T-helper 2 cell treated with Interferon-gamma antibody and Interleukin-4, amounts not matched to agents 100 ng/mL and 5 ng/mL, for 36 hours (primary cell): Measurements from ENCODE around the gene EDA2R. TPM values are rescaled to one million over a fixed set of nuclear protein-coding genes. Genes with fewer than 3 reads are reported as not detected.

Experiments used
- intact Hi-C: fragments of 100-400 bp; cut with micrococcal nuclease; formaldehyde crosslinking; loops from one replicate; pipeline ENCODE4 v1.15.1; 2023
- total RNA-seq: library from RNA; stranded (reverse); gene quantifications from 2 replicates; pipeline ENCODE4 v1.2.3, GENCODE V29; 2022

The EDA2R gene
- total RNA-seq: 4.0 and 4.2 TPM in 2 replicates

- intact Hi-C loops: no loop called here
These were observed at the start of gene EDA2R for GRCh38 chrX:66638591-66639500. Gene EDA2R (minus strand): TSS chrX:66639078. CDS start chrX:66616020, 23,058 bp downstream.

GRCh38 chrX:66684196-66684595 is 45.3 kb upstream of the EDA2R start:
- intact Hi-C loops: no loop called here

- intact Hi-C loops: no loop called here
These were observed 41.6 kb upstream of the EDA2R start for GRCh38 chrX:66680451-66680850.

GRCh38 chrX:66677430-66677829 is 38.6 kb upstream of the EDA2R start:
- intact Hi-C loops: no loop called here

- intact Hi-C loops: no loop called here
These were observed 38.1 kb upstream of the EDA2R start for GRCh38 chrX:66676990-66677389.

- intact Hi-C loops: no loop called here
These were observed 37.5 kb upstream of the EDA2R start for GRCh38 chrX:66676413-66676812.

- intact Hi-C loops: no loop called here
These were observed 36.7 kb upstream of the EDA2R start for GRCh38 chrX:66675541-66675940.

GRCh38 chrX:66674506-66674905 is 35.6 kb upstream of the EDA2R start:
- intact Hi-C loops: no loop called here

- intact Hi-C loops: no loop called here
These were observed 33.2 kb upstream of the EDA2R start for GRCh38 chrX:66672106-66672505.

GRCh38 chrX:66654411-66654810 is 15.5 kb upstream of the EDA2R start:
- intact Hi-C loops: no loop called here

GRCh38 chrX:66635360-66635759 is 3.5 kb downstream of the EDA2R start:
- intact Hi-C loops: no loop called here

GRCh38 chrX:66634272-66634671 is 4.6 kb downstream of the EDA2R start:
- intact Hi-C loops: no loop called here

- intact Hi-C loops: no loop called here
These were observed 5.3 kb downstream of the EDA2R start for GRCh38 chrX:66633541-66633940.

- intact Hi-C loops: no loop called here
These were observed 5.9 kb downstream of the EDA2R start for GRCh38 chrX:66632981-66633380.

GRCh38 chrX:66632473-66632872 is 6.4 kb downstream of the EDA2R start:
- intact Hi-C loops: no loop called here

- intact Hi-C loops: no loop called here
These were observed 13.4 kb downstream of the EDA2R start for GRCh38 chrX:66625525-66625924.

- intact Hi-C loops: no loop called here
These were observed 16.7 kb downstream of the EDA2R start for GRCh38 chrX:66622209-66622608.

GRCh38 chrX:66616944-66617343 is 21.9 kb downstream of the EDA2R start:
- intact Hi-C loops: no loop called here

GRCh38 chrX:66602381-66602938 is 36.4 kb downstream of the EDA2R start:
- intact Hi-C loops: no loop called here

- intact Hi-C loops: no loop called here
These were observed 37.4 kb downstream of the EDA2R start for GRCh38 chrX:66601522-66601921.

GRCh38 chrX:66579219-66579618 is 59.7 kb downstream of the EDA2R start:
- intact Hi-C loops: no loop called here

GRCh38 chrX:66553973-66554372 is 84.9 kb downstream of the EDA2R start:
- intact Hi-C loops: no loop called here

- intact Hi-C loops: no loop called here
These were observed 91.0 kb downstream of the EDA2R start for GRCh38 chrX:66547847-66548369.
